Measurements from ENCODE around the gene ASTN2.

The ASTN2 gene

GRCh38 chr9:116449949-116450348 lies 964.9 kb downstream of the ASTN2 start:
- DNase-seq (ENCODE audit: low spot score) = no peak

GRCh38 chr9:116448431-116448830 lies 966.4 kb downstream of the ASTN2 start:
- Histone ChIP-seq H3K79me1 (ENCODE audit: low read depth, low read length) (no peaks in the 10 kb centered on the region), H3K4me3 (ENCODE audit: low read length in 2 of 2) (no peak overlapping the region), H3K4me2 (ENCODE audit: insufficient read depth, low read length, poor library complexity, severe bottlenecking) (no peak overlapping the region), H3K9me3 (replicated peaks in 1 of 2; ENCODE audit: control insufficient read depth in 2 of 2, insufficient read depth in 1 of 2, low read depth in 1 of 2, low read length in 2 of 2) (no peaks in the 10 kb centered on the region), H4K8ac (ENCODE audit: low read depth, low read length) (no peak overlapping the region), H2BK12ac (ENCODE audit: low read length) (no peak overlapping the region), H3K9ac (ENCODE audit: low read depth, low read length, poor library complexity) (no peak overlapping the region), H2AK5ac (ENCODE audit: low read depth, low read length) (no peak overlapping the region), H3K14ac (ENCODE audit: low read length) (no peak overlapping the region), H3K36me3 (replicated peaks in 1 of 2; ENCODE audit: control insufficient read depth in 2 of 2, insufficient read depth in 2 of 2, low read length in 2 of 2) (no peaks in the 10 kb centered on the region), H4K91ac (ENCODE audit: low read depth, low read length, poor library complexity) (no peak overlapping the region), H3K27me3 (ENCODE audit: control insufficient read depth in 3 of 3, insufficient read depth in 3 of 3, low read depth in 1 of 3, low read length in 3 of 3) (no peaks in the 10 kb centered on the region), H3K4me1 (ENCODE audit: control insufficient read depth in 2 of 2, insufficient read depth in 1 of 2, low read depth in 1 of 2, low read length in 2 of 2) (peaks cover 2 to 9% of the 10 kb centered on the region in 2 donors), H3K4ac (ENCODE audit: low read length) (no peak overlapping the region), H2BK5ac (ENCODE audit: low read length) (no peak overlapping the region), H3K23ac (ENCODE audit: low read depth, low read length, poor library complexity) (no peak overlapping the region), H2AFZ (ENCODE audit: low read length) (no peak overlapping the region), H2BK15ac (ENCODE audit: low read length) (no peak overlapping the region), H2BK120ac (ENCODE audit: low read depth, low read length) (no peak overlapping the region), H3K18ac (ENCODE audit: low read length) (no peak overlapping the region), H3K27ac (replicated peaks; ENCODE audit: low read length) (no peak overlapping the region)
- no peak for DNase-seq (ENCODE audit: low spot score)
- WGBS, 2 donors (ENCODE audit: extremely low coverage in 2 of 2, insufficient read length in 2 of 2, insufficient replicate concordance in 1 of 2) = no CpG with 5 or more reads among the region's 3 CpGs

More at GRCh38 chr9:116449949-116450348, 964.9 kb downstream of the ASTN2 start:
- H3K4me3 ChIP-seq (ENCODE audit: low read length in 2 of 2) = no peak overlapping the region
- H2AK5ac ChIP-seq (ENCODE audit: low read depth, low read length) = no peak overlapping the region
- H2AFZ ChIP-seq (ENCODE audit: low read length) = no peak overlapping the region
- H3K18ac ChIP-seq (ENCODE audit: low read length) = no peak overlapping the region
- H2BK15ac ChIP-seq (ENCODE audit: low read length) = no peak overlapping the region
- no peak overlapping the region for H4K91ac ChIP-seq (ENCODE audit: low read depth, low read length, poor library complexity)
- H3K27me3 ChIP-seq (ENCODE audit: control insufficient read depth in 3 of 3, insufficient read depth in 3 of 3, low read depth in 1 of 3, low read length in 3 of 3) = no peaks in the 10 kb centered on the region
- no CpG with 5 or more reads among the region's 3 CpGs for WGBS, 2 donors (ENCODE audit: extremely low coverage in 2 of 2, insufficient read length in 2 of 2, insufficient replicate concordance in 1 of 2)
- no peak overlapping the region for H3K4me2 ChIP-seq (ENCODE audit: insufficient read depth, low read length, poor library complexity, severe bottlenecking)
- no peak overlapping the region for H3K14ac ChIP-seq (ENCODE audit: low read length)
- H2BK120ac ChIP-seq (ENCODE audit: low read depth, low read length) = no peak overlapping the region
- H3K79me1 ChIP-seq (ENCODE audit: low read depth, low read length) = no peaks in the 10 kb centered on the region
- H3K4ac ChIP-seq (ENCODE audit: low read length) = no peak overlapping the region
- no peak overlapping the region for H3K27ac ChIP-seq (replicated peaks; ENCODE audit: low read length)
- no peak overlapping the region for H4K8ac ChIP-seq (ENCODE audit: low read depth, low read length)
- no peaks in the 10 kb centered on the region for H3K36me3 ChIP-seq (replicated peaks in 1 of 2; ENCODE audit: control insufficient read depth in 2 of 2, insufficient read depth in 2 of 2, low read length in 2 of 2)
- no peak overlapping the region for H3K9ac ChIP-seq (ENCODE audit: low read depth, low read length, poor library complexity)
- no peaks in the 10 kb centered on the region for H3K9me3 ChIP-seq (replicated peaks in 1 of 2; ENCODE audit: control insufficient read depth in 2 of 2, insufficient read depth in 1 of 2, low read depth in 1 of 2, low read length in 2 of 2)
- no peak overlapping the region for H2BK5ac ChIP-seq (ENCODE audit: low read length)
- H2BK12ac ChIP-seq (ENCODE audit: low read length) = no peak overlapping the region
- H3K4me1 ChIP-seq (ENCODE audit: control insufficient read depth in 2 of 2, insufficient read depth in 1 of 2, low read depth in 1 of 2, low read length in 2 of 2) = peaks cover 2 to 9% of the 10 kb centered on the region in 2 donors
- H3K23ac ChIP-seq (ENCODE audit: low read depth, low read length, poor library complexity) = no peak overlapping the region

- WGBS, 2 donors (ENCODE audit: extremely low coverage in 2 of 2, insufficient read length in 2 of 2, insufficient replicate concordance in 1 of 2) = no CpG with 5 or more reads among the region's 6 CpGs
- no peak for DNase-seq (ENCODE audit: low spot score)
- H3K27ac ChIP-seq (replicated peaks; ENCODE audit: low read length) = no peak overlapping the region
These were observed 966.9 kb downstream of the ASTN2 start for GRCh38 chr9:116447934-116448333.

GRCh38 chr9:116442528-116442927 lies 972.3 kb downstream of the ASTN2 start:
- Histone ChIP-seq H4K91ac (ENCODE audit: low read depth, low read length, poor library complexity) (no peak overlapping the region), H3K4ac (ENCODE audit: low read length) (no peak overlapping the region), H2BK120ac (ENCODE audit: low read depth, low read length) (no peak overlapping the region), H3K23ac (ENCODE audit: low read depth, low read length, poor library complexity) (no peak overlapping the region), H3K9me3 (replicated peaks in 1 of 2; ENCODE audit: control insufficient read depth in 2 of 2, insufficient read depth in 1 of 2, low read depth in 1 of 2, low read length in 2 of 2) (no peaks in the 10 kb centered on the region), H3K27me3 (ENCODE audit: control insufficient read depth in 3 of 3, insufficient read depth in 3 of 3, low read depth in 1 of 3, low read length in 3 of 3) (no peaks in the 10 kb centered on the region), H3K9ac (ENCODE audit: low read depth, low read length, poor library complexity) (no peak overlapping the region), H3K4me3 (ENCODE audit: low read length in 2 of 2) (no peak overlapping the region), H3K79me1 (ENCODE audit: low read depth, low read length) (no peaks in the 10 kb centered on the region), H2BK5ac (ENCODE audit: low read length) (no peak overlapping the region), H3K4me2 (ENCODE audit: insufficient read depth, low read length, poor library complexity, severe bottlenecking) (no peak overlapping the region), H2BK15ac (ENCODE audit: low read length) (no peak overlapping the region), H3K36me3 (replicated peaks in 1 of 2; ENCODE audit: control insufficient read depth in 2 of 2, insufficient read depth in 2 of 2, low read length in 2 of 2) (peaks cover 0 to 5% of the 10 kb centered on the region in 2 donors), H2BK12ac (ENCODE audit: low read length) (no peak overlapping the region), H2AK5ac (ENCODE audit: low read depth, low read length) (no peak overlapping the region), H3K18ac (ENCODE audit: low read length) (no peak overlapping the region), H3K27ac (replicated peaks; ENCODE audit: low read length) (no peak overlapping the region), H4K8ac (ENCODE audit: low read depth, low read length) (no peak overlapping the region), H3K14ac (ENCODE audit: low read length) (no peak overlapping the region), H2AFZ (ENCODE audit: low read length) (no peak overlapping the region), H3K4me1 (ENCODE audit: control insufficient read depth in 2 of 2, insufficient read depth in 1 of 2, low read depth in 1 of 2, low read length in 2 of 2) (no peaks in the 10 kb centered on the region)
- DNase-seq (ENCODE audit: low spot score) = no peak

More at GRCh38 chr9:116447934-116448333, 966.9 kb downstream of the ASTN2 start:
- Histone ChIP-seq H2BK5ac (ENCODE audit: low read length) (no peak overlapping the region), H3K4me3 (ENCODE audit: low read length in 2 of 2) (no peak overlapping the region), H4K91ac (ENCODE audit: low read depth, low read length, poor library complexity) (no peak overlapping the region), H2BK120ac (ENCODE audit: low read depth, low read length) (no peak overlapping the region), H3K4ac (ENCODE audit: low read length) (no peak overlapping the region), H3K23ac (ENCODE audit: low read depth, low read length, poor library complexity) (no peak overlapping the region), H3K14ac (ENCODE audit: low read length) (no peak overlapping the region), H4K8ac (ENCODE audit: low read depth, low read length) (no peak overlapping the region), H3K4me1 (ENCODE audit: control insufficient read depth in 2 of 2, insufficient read depth in 1 of 2, low read depth in 1 of 2, low read length in 2 of 2) (peaks cover 2 to 9% of the 10 kb centered on the region in 2 donors), H3K18ac (ENCODE audit: low read length) (no peak overlapping the region), H3K27me3 (ENCODE audit: control insufficient read depth in 3 of 3, insufficient read depth in 3 of 3, low read depth in 1 of 3, low read length in 3 of 3) (no peaks in the 10 kb centered on the region), H2AFZ (ENCODE audit: low read length) (no peak overlapping the region), H3K36me3 (replicated peaks in 1 of 2; ENCODE audit: control insufficient read depth in 2 of 2, insufficient read depth in 2 of 2, low read length in 2 of 2) (no peaks in the 10 kb centered on the region), H3K4me2 (ENCODE audit: insufficient read depth, low read length, poor library complexity, severe bottlenecking) (no peak overlapping the region), H2BK12ac (ENCODE audit: low read length) (no peak overlapping the region), H3K9ac (ENCODE audit: low read depth, low read length, poor library complexity) (no peak overlapping the region), H3K79me1 (ENCODE audit: low read depth, low read length) (no peaks in the 10 kb centered on the region), H2AK5ac (ENCODE audit: low read depth, low read length) (no peak overlapping the region), H2BK15ac (ENCODE audit: low read length) (no peak overlapping the region), H3K9me3 (replicated peaks in 1 of 2; ENCODE audit: control insufficient read depth in 2 of 2, insufficient read depth in 1 of 2, low read depth in 1 of 2, low read length in 2 of 2) (no peaks in the 10 kb centered on the region)
